GM21723 (cell line): ENCODE measurements around the gene MBD3.
"Not testable (repeated sequence)": the region's sequence is repeated elsewhere in the genome, so short reads cannot be mapped to it uniquely, and the experiment has no call there.

Source experiments
- ATAC-seq: cut with Tn5 transposase; IDR thresholded peaks from one replicate; pipeline ENCODE4 v1.9.1; 2021; ENCODE audit warnings: mild to moderate bottlenecking, moderate library complexity; ENCODE audit not compliant: unreplicated experiment

MBD3 gene

GRCh38 chr19:1551068-1552040 lies 41.3 kb downstream of the MBD3 start:
- no peak for ATAC-seq

- ATAC-seq: no peak
Observed at GRCh38 chr19:1549332-1549945, 43.2 kb downstream of the MBD3 start.

- no peak for ATAC-seq
Observed at GRCh38 chr19:1540365-1540925, 52.2 kb downstream of the MBD3 start.

DNA sequence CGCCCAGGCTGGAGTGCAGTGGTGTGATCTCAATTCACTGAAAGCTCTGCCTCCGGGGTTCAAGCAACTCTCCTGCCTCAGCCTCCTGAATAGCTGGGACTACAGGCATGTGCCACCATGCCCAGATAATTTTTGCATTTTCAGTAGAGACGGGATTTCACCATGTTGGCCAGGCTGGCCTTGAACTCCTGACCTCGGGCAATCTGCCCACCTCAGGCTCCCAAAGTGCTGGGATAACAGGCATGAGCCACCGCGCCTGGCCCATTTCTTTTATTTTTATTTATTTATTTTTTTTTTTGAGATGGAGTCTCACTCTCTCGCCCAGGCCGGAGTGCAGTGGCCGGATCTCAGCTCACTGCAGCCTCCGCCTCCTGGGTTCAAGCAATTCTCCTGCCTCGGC lies 52.9 kb downstream of the MBD3 start:
- ATAC-seq: not testable (repeated sequence)

DNA sequence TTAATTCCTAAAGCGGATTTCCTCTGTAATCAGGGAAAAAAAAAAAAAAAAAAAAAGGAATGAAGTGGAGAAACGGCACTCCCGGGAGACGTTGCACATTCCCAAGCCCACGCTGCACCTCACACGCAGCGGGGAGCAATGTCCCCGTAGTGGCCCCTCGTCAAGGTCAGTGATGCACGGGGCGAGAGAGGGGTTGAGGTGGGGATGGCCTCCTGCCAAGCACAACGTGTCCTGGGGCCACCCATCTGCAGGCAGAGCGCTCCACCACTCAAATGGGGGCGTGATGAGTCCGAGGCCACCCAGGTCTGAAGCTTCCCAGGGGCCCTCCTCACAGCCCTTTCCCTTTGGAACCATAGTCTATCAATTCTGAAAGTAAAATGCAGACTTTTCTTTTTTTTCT lies 53.7 kb downstream of the MBD3 start:
- ATAC-seq: no peak

DNA sequence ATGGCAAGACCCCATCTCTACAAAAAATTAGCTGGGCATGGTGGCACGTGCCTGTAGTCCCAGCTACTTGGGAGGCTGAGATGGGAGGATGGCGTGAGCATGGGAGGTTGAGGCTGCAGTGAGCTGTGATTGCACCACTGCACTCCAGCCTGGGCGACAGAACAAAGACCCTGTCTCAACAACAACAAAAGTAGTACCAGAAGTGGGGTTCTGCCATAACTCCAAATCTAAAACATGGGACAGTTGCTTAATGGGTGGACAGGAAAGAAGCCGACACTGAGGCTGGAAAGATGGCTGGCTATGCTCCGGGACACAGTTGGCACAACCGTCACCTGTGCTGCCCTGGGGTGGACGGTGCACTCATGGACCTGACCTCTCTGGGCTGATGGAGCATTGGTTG lies 57.0 kb downstream of the MBD3 start:
- not testable (repeated sequence) for ATAC-seq

- no peak for ATAC-seq
Observed at GRCh38 chr19:1534972-1535371, 57.7 kb downstream of the MBD3 start.

- ATAC-seq: no peak
Observed at GRCh38 chr19:1533510-1534150, 59.0 kb downstream of the MBD3 start.

DNA sequence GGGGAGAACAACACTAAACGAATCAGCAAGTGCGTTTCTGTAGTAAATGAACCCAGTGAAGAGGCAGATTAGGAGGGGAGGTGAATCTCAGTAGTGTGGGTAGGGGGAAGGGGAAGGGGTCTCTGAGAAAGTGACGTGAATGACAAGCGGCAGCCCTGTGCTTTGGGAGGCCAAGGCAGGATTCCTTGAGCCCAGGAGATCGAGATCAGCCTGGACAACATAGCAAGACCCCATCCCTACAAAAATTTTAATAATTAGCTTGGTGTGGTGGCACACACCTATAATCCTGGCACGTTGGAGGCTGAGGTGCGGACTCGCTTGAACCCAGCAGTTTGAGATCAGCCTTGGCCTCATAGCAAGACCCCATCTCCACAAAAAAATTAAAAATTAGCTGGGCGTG lies 60.7 kb downstream of the MBD3 start:
- ATAC-seq: no peak

DNA sequence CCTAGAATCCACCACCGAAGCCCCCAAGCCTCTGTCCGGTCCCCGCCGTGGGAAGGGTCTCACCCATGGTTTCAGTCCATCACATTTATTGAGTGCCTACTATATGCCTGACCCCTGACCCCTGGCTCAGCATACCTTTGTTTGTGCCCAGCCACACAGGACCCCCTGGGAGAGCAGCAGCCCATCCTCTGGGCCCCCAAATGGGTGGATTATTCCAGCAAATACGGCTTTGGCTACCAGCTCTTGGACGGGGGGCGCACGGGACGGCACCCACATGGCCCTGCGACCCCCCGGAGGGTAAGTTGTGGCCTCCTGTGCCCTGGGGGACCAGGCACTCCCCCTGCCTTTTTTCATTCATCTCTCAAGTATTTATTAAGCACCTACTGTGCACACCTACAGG lies 61.1 kb downstream of the MBD3 start:
- ATAC-seq: no peak

DNA sequence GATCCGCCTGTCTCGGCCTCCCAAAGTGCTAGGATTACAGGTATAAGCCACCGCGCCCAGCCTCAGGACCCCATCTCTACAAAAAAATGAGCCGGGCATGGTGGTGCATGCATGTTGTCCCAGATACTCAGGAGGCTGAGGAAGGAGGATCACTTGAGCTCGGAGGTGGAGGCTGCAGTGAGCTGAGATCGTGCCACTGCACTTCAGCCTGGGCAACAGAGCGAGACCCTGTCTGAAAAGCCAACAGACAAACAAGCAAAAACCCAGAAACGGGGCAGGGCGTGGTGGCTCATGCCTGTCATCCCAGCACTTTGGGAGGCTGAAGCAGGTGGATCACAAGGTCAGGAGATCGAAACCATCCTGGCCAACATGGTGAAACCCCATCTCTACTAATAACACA lies 61.8 kb downstream of the MBD3 start:
- not testable (repeated sequence) for ATAC-seq

DNA sequence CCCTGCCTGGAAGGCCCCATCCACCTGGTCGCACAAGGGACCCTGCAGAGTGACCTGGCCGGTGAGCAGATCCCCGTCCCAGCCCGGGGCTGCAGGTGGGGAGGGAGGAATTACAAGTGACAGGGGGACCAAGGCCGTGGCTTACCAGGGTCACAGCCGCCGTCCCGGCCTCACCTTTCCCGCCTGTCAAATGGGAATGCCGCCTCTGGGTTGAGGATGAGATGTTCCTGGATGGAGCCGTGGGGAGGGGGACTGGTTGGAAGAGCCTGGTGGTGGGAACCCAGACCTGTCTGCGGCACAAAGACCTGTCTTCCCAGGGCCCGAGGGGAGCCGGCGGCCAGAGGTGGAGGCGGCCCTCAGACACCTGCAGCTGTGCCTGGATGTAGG lies 63.2 kb downstream of the MBD3 start:
- no peak for ATAC-seq

DNA sequence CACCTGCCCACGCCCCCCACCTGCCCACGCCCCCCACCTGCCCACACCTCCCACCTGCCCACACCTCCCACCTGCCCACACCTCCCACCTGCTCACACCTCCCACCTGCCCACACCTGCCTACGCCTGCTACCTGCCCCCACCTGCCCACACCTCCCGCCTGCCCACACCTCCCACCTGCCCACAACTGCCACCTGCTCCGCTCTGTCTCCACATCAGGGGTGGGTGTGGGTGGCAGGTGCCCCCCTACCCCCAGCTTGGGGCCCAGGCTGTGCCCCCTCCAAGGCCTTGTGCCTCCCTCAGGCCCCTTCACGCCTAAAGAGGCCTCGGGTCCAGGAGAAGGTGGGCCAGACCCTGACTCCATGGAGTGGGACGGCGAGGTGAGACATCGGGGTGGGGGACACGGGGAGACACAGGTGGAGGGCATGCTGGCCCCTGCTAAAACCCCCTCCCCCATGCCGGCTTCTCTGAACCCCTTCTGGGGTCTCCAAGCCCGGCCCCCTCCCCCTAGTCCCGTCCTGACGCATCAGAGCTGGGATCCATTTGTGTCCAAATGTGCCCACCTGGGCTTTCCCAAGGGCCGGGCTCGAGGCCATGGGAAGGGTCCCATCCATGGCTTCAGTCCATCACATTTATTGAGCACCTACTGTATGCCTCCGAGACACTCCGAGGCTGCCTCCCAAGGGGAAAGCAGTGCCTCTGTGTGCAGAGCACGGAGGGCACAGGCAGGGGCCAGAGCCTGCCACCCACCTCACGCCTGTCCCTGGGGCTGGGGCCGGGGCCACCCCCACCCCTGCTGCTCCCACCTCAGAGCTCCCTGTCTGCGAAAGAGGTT lies 63.9 kb downstream of the MBD3 start:
- no peak for ATAC-seq

DNA sequence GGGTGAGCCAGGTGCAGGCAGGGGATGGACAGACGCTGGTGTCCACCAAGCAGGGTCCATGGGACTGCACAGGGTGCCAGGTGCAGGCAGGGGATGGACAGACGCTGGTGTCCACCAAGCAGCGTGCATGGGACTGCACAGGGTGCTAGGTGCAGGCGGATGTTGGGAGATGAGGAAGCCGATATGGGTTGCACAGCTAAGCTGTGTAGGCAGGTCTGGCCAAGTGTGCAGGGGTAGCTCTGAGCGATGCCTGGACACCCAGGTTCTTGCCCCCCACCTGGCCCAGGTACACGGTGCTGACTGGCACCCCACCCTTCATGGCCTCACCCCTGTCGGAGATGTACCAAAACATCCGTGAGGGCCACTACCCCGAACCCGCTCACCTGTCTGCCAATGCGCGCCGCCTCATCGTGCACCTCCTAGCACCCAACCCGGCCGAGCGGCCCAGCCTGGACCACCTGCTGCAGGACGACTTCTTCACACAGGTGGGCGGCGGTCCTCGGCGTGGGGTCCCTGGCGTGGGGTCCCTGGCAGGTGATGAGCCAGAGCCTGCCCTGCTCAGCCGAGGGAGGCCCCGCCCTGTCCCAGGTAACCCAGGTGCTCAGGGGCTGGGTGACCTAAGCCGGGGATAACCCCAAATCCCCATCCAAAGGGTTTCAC lies 64.9 kb downstream of the MBD3 start:
- ATAC-seq: no peak

DNA sequence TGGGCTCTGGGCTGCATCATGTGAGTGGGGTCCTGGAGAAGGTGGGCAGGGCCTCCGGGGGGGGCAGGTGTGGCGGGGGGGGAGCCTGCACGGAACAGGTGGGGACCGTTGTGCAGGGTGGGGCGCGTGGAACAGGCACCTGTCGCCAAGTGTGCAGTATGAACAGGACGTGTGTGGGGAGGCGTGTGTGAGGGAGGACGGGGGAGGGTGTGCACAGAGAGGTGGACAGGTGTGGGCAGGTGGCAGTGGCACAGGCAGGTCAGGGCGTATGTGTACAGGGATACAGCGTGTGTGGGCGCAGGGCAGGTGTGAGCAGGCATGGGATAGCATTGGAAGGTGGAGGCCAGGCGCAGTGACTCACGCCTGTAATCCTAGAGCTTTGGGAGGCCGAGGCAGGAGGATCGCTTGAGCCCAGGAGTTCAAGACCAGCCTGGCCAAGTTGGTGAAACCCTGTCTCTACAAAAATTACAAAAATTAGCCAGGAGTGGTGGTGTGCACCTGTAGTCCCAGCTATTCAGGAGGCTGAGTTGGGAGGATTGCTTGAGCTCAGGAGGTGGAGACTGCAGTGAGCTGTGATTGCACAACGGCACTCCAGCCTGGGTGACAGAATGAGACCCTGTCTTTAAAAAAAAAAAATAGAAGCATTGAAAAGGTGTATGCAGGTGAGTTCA lies 65.6 kb downstream of the MBD3 start:
- ATAC-seq: no peak

DNA sequence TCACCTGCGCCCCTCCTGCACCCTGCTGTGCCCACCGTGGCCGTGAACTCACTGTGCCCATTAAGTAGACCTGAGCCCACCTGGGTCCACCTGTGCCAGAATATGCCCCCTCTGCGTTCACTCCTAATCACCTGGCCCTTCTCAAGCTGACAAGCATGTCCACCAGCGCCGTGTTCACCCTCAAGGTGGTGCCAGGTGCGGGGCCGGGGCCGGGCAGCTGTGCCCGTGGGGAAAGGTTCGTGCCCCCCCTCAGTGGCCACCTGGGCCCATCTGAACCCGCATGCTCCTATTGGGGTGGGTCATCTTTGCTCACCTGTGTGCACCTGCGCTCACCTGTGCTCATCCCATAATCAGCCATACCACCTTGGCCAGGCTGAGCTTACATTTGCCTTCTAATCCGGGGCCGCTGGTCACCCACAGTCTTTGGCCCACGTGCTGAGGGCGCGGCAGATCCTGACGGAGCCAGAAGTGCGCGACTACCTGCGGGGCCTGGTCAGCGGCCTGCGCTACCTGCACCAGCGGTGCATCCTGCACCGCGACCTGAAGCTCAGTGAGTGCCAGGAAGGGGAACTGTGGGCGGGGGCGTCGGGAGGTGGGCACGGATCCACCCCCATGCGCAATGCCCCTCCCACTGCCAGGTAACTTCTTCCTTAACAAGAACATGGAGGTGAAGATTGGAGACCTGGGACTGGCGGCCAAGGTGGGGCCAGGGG lies 66.4 kb downstream of the MBD3 start:
- ATAC-seq: no peak

DNA sequence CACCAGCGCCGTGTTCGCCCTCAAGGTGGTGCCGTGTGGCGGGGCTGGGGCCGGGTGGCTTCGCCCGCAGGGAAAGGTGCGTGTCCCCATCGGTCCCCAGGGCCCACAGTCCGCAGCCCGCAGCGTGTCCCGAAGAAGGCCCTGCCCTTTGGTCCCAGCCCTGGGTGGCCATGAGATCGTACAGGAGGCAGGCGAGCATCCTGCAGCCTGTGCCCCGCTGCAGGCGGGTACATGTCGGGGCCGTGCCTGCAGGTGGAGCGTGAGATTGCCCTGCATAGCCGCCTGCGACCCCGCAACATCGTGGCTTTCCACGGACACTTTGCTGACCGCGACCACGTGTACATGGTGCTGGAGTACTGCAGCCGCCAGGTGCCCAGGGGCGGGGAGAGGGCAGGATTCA lies 67.3 kb downstream of the MBD3 start:
- ATAC-seq: no peak

DNA sequence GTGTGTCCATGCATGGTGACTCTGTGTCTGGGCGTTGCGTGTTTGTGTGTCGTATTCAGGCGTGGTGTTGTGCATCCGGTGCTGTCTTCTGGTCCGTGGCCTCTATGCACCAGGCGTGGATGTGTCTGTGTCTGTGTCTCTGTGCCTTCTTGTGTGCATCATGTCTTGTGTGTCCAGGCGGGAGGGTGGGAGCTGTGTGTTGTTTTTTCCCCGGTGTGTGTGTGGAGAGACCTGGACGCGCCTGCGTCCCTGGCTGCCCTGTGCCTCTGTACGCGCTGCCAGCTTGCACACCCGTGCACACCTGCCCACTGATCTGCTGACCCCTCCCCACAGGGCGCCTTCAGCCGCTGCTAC lies 67.7 kb downstream of the MBD3 start:
- ATAC-seq: no peak
